Stomach smooth muscle (tissue), 2 donors: ENCODE data around the gene SPATC1L.

ENCODE experiments used
- H3K27ac ChIP-seq: one replicate; pipeline ENCODE4 v1.7.0; 2013; ENCODE audit warnings: mild to moderate bottlenecking, low read length, inconsistent platforms
- H3K27me3 ChIP-seq, 2 donors: one replicate each; pipeline ENCODE4 v1.7.0; 2013; ENCODE audit warnings: low read length in 2 of 2; ENCODE audit not compliant: insufficient read depth in 2 of 2, control insufficient read depth in 1 of 2
- H3K36me3 ChIP-seq, 2 donors: one replicate each; pipeline ENCODE4 v1.7.0; 2013; ENCODE audit warnings: low read length in 2 of 2; ENCODE audit not compliant: control insufficient read depth in 2 of 2, insufficient read depth in 2 of 2
- H3K4me1 ChIP-seq: one replicate; pipeline ENCODE4 v1.7.0; 2013; ENCODE audit warnings: low read length; ENCODE audit not compliant: control insufficient read depth, insufficient read depth
- H3K4me3 ChIP-seq, 2 donors: one replicate each; pipeline ENCODE4 v1.7.0; 2013; ENCODE audit warnings: low read length in 2 of 2
- H3K9ac ChIP-seq, 2 donors: one replicate each; pipeline ENCODE4 v1.7.0; 2013; ENCODE audit warnings: low read length in 2 of 2, mild to moderate bottlenecking in 1 of 2
- H3K9me3 ChIP-seq, 2 donors: one replicate each; pipeline ENCODE4 v1.7.0; 2013; ENCODE audit warnings: low read length in 2 of 2; ENCODE audit not compliant: control insufficient read depth in 2 of 2
- donor health status: healthy.
- donor health status: Pancreatic carcinoma.

The SPATC1L gene

GRCh38 chr21:46222436-46223116, 38.3 kb upstream of the SPATC1L start:
- Histone ChIP-seq H3K9me3 (no peaks in the 10 kb centered on the region), H3K27ac (no peak overlapping the region), H3K4me1 (peaks cover 14% of the 10 kb centered on the region), H3K27me3 (no peaks in the 10 kb centered on the region), H3K9ac (peak overlapping the region in 1 of 2 donors; percentile 28), H3K36me3 (peaks cover 18 to 28% of the 10 kb centered on the region in 2 donors), H3K4me3 (no peak overlapping the region)

GRCh38 chr21:46221664-46222435, 37.6 kb upstream of the SPATC1L start:
- peaks cover 7% of the 10 kb centered on the region for H3K4me1 ChIP-seq
- H3K9ac ChIP-seq = no peak overlapping the region
- no peak overlapping the region for H3K4me3 ChIP-seq
- no peaks in the 10 kb centered on the region for H3K9me3 ChIP-seq
- H3K27ac ChIP-seq = no peak overlapping the region
- peaks cover 21 to 28% of the 10 kb centered on the region in 2 donors for H3K36me3 ChIP-seq
- no peaks in the 10 kb centered on the region for H3K27me3 ChIP-seq

GRCh38 chr21:46220847-46221246, 36.6 kb upstream of the SPATC1L start:
- Histone ChIP-seq H3K36me3 (peaks cover 21 to 35% of the 10 kb centered on the region in 2 donors), H3K4me3 (no peak overlapping the region), H3K4me1 (no peaks in the 10 kb centered on the region)

GRCh38 chr21:46220275-46220810, 36.1 kb upstream of the SPATC1L start:
- Histone ChIP-seq H3K27ac (no peak overlapping the region), H3K4me1 (no peaks in the 10 kb centered on the region), H3K27me3 (no peaks in the 10 kb centered on the region), H3K9me3 (no peaks in the 10 kb centered on the region), H3K9ac (no peak overlapping the region), H3K36me3 (peaks cover 21 to 38% of the 10 kb centered on the region in 2 donors), H3K4me3 (no peak overlapping the region)

More at GRCh38 chr21:46220847-46221246, 36.6 kb upstream of the SPATC1L start:
- Histone ChIP-seq H3K27ac (no peak overlapping the region), H3K27me3 (no peaks in the 10 kb centered on the region), H3K9me3 (no peaks in the 10 kb centered on the region), H3K9ac (no peak overlapping the region)

- no peak overlapping the region for H3K27ac ChIP-seq
- H3K36me3 ChIP-seq = peaks cover 21 to 39% of the 10 kb centered on the region in 2 donors
- no peaks in the 10 kb centered on the region for H3K9me3 ChIP-seq
- H3K4me1 ChIP-seq = no peaks in the 10 kb centered on the region
- no peaks in the 10 kb centered on the region for H3K27me3 ChIP-seq
- H3K4me3 ChIP-seq = no peak overlapping the region
- no peak overlapping the region for H3K9ac ChIP-seq
These were observed 35.5 kb upstream of the SPATC1L start for GRCh38 chr21:46219591-46220239.

- H3K4me1 ChIP-seq = no peaks in the 10 kb centered on the region
- no peaks in the 10 kb centered on the region for H3K9me3 ChIP-seq
- H3K27me3 ChIP-seq = no peaks in the 10 kb centered on the region
- no peak overlapping the region for H3K27ac ChIP-seq
- peaks cover 21 to 40% of the 10 kb centered on the region in 2 donors for H3K36me3 ChIP-seq
- H3K9ac ChIP-seq = no peak overlapping the region
- no peak overlapping the region for H3K4me3 ChIP-seq
These were observed 34.8 kb upstream of the SPATC1L start for GRCh38 chr21:46218906-46219590.

- no peak overlapping the region for H3K27ac ChIP-seq
- no peaks in the 10 kb centered on the region for H3K27me3 ChIP-seq
- no peaks in the 10 kb centered on the region for H3K9me3 ChIP-seq
- H3K9ac ChIP-seq = no peak overlapping the region
- H3K36me3 ChIP-seq = peaks cover 20 to 50% of the 10 kb centered on the region in 2 donors
- H3K4me3 ChIP-seq = no peak overlapping the region
- H3K4me1 ChIP-seq = no peaks in the 10 kb centered on the region
These were observed 33.4 kb upstream of the SPATC1L start for GRCh38 chr21:46217511-46218196.

GRCh38 chr21:46216132-46216747, 32.0 kb upstream of the SPATC1L start:
- Histone ChIP-seq H3K4me1 (no peaks in the 10 kb centered on the region), H3K27ac (no peak overlapping the region), H3K4me3 (no peak overlapping the region), H3K27me3 (no peaks in the 10 kb centered on the region), H3K36me3 (peaks cover 10 to 40% of the 10 kb centered on the region in 2 donors), H3K9ac (no peak overlapping the region), H3K9me3 (no peaks in the 10 kb centered on the region)

GRCh38 chr21:46215436-46216131, 31.3 kb upstream of the SPATC1L start:
- Histone ChIP-seq H3K36me3 (peaks cover 10 to 40% of the 10 kb centered on the region in 2 donors), H3K4me1 (no peaks in the 10 kb centered on the region), H3K4me3 (no peak overlapping the region), H3K9ac (no peak overlapping the region), H3K27ac (no peak overlapping the region), H3K27me3 (no peaks in the 10 kb centered on the region), H3K9me3 (no peaks in the 10 kb centered on the region)
